ENCODE measurements around the gene PTPRO. TPM values are rescaled to one million over a fixed set of nuclear protein-coding genes. Genes with fewer than 3 reads are reported as not detected.

PTPRO gene
- total and polyA plus RNA-seq, 10 of the 15 experiments (the other 5 are each of a cell fraction or from before 2014, with no cell fraction given), result 1.2 to 5.3 (median 3.5) TPM

GRCh38 chr12:15368812-15369211 is 46.5 kb downstream of the PTPRO start (continued):
- TF ChIP-seq, protein P1, sequence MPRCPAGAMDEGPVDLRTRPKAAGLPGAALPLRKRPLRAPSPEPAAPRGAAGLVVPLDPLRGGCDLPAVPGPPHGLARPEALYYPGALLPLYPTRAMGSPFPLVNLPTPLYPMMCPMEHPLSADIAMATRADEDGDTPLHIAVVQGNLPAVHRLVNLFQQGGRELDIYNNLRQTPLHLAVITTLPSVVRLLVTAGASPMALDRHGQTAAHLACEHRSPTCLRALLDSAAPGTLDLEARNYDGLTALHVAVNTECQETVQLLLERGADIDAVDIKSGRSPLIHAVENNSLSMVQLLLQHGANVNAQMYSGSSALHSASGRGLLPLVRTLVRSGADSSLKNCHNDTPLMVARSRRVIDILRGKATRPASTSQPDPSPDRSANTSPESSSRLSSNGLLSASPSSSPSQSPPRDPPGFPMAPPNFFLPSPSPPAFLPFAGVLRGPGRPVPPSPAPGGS (IDR thresholded peaks at IDR 0.05; ENCODE audit: borderline replicate concordance, insufficient read depth, low read depth, low read length, poor library complexity, severe bottlenecking), result no peak
- no peak for TF ChIP-seq MXI1 (IDR thresholded peaks at IDR 0.05; ENCODE audit: low read depth, low read length)
- no peak for TF ChIP-seq RAD51 (IDR thresholded peaks at IDR 0.05)

DNA sequence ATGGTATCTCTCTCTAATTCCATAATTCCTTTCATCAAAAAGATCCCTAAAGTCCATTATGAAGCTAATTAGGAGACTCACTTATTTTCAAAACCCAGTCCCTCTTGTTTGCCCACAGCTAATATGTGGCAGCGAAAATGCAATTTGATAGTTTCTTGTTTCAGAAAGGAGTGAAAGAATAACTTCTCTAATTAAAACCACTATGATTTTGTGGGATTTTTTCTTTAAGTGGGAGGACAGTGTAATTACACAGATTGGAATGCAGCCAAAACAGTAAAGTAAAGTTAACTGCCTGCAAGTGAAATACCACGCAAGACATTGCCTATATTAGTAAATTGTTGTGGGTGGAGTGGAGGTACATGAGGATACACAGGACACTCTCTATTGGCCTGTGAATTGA is 50.0 kb downstream of the PTPRO start:
- intact Hi-C loops (cut with micrococcal nuclease; ENCODE audit: unreplicated experiment) (no loop called here), in situ Hi-C loops (cut with MboI) (no loop called here)
- Histone ChIP-seq H3K79me2 (ENCODE audit: control insufficient read depth, insufficient read depth, low read length) (no peaks in the 10 kb centered on the region), H2AFZ (ENCODE audit: control insufficient read depth, low read depth, low read length) (no peak overlapping the region), H3K27me3 (replicated peaks in 1 of 2; ENCODE audit: control insufficient read depth in 2 of 2, insufficient read depth in 2 of 2, low read length in 1 of 2) (no peaks in the 10 kb centered on the region), H3K4me1 (ENCODE audit: control insufficient read depth, insufficient read depth, low read length) (no peaks in the 10 kb centered on the region), H3K9me3 (replicated peaks; ENCODE audit: control insufficient read depth, insufficient read depth, low read length) (no peaks in the 10 kb centered on the region), H3K27ac (ENCODE audit: control insufficient read depth, insufficient read depth) (no peak overlapping the region), H4K20me1 (ENCODE audit: control insufficient read depth, insufficient read depth) (no peaks in the 10 kb centered on the region), H3K36me3 (ENCODE audit: control insufficient read depth in 2 of 2, insufficient read depth in 2 of 2, low read length in 1 of 2) (no peaks in the 10 kb centered on the region), H3K4me3 (no peak overlapping the region), H3K9ac (ENCODE audit: control insufficient read depth, insufficient read depth, low read length) (no peak overlapping the region), H3K4me2 (ENCODE audit: control insufficient read depth, insufficient read depth) (no peak overlapping the region)
- FAIRE-seq (no peak), DNase-seq (ENCODE audit: low read depth, low spot score) (no peak), ATAC-seq (no peak)
- BruUV-seq (replicated peaks), result no TSS peak
- ChIA-PET RAD21 (ENCODE audit: unreplicated experiment) (no interaction called here), CTCF (no interaction called here), SMC1A (ENCODE audit: uncharacterized antibody, unreplicated experiment) (interaction anchor here (1.0 kb wide), 1 partner anchor 14 kb away, joined by 3 read pairs; no protein-coding TSS in a partner anchor), POLR2A (no interaction called here)
- WGBS (ENCODE audit: insufficient coverage, insufficient replicate concordance, low lambda C conversion rate, missing lambda C conversion rate), result 34% methylated on average over 2 of the region's 2 CpGs
- TF ChIP-seq ZZZ3 (IDR thresholded peaks at IDR 0.05; ENCODE audit: control insufficient read depth, insufficient read length, low read depth) (no peak), LARP7 (IDR thresholded peaks at IDR 0.05) (no peak), SUPT20H (IDR thresholded peaks at IDR 0.05; ENCODE audit: borderline replicate concordance, control insufficient read depth, low read depth, low read length) (no peak), ZBTB40 (IDR thresholded peaks at IDR 0.05; ENCODE audit: borderline replicate concordance) (no peak), PKNOX1 (IDR thresholded peaks at IDR 0.05) (no peak), ZNF622 (IDR thresholded peaks at IDR 0.05) (no peak), ATF3 (IDR thresholded peaks at IDR 0.05; ENCODE audit: borderline replicate concordance, extremely low read depth, low read depth, low read length) (no peak), SMC3 (IDR thresholded peaks at IDR 0.05; ENCODE audit: borderline replicate concordance, low read length) (no peak), SP1 (IDR thresholded peaks at IDR 0.05; ENCODE audit: low read depth, low read length) (no peak), SIX5 (IDR thresholded peaks at IDR 0.05; ENCODE audit: low read depth, low read length, severe bottlenecking) (no peak), MXI1 (IDR thresholded peaks at IDR 0.05; ENCODE audit: low read depth, low read length) (no peak)
- TF ChIP-seq, protein P1 (IDR thresholded peaks at IDR 0.05; ENCODE audit: borderline replicate concordance, insufficient read depth, low read depth, low read length, poor library complexity, severe bottlenecking), result no peak

Data from GM12878 (cell line).